HG02973 (cell line): Measurements from ENCODE around the gene CDC40.
"Not testable (repeated sequence)": the region's sequence is repeated elsewhere in the genome, so short reads cannot be mapped to it uniquely, and the experiment has no call there.

Source experiments
- ATAC-seq: cut with Tn5 transposase; IDR thresholded peaks from one replicate; pipeline ENCODE4 v1.9.1; 2021; ENCODE audit warnings: moderate library complexity; ENCODE audit not compliant: unreplicated experiment

The CDC40 gene

DNA sequence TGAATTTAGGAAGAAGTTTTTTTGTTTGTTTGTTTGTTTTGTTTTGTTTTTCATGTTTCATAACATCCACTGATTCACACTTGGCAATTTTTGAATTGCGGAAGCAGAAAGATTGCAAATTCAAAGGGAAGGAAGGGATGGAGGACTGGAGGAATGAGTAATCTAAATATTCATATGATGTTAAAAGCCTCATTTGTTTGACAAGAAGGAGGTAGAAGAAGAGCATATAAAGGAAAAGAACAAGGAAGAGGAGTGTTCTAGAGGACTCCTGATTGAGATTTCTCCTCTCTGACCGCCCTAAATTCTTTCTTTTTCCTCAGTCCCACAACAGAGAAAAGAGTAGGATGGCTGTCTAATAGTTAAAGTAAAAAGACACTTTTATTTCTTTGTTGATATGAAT lies 89.4 kb downstream of the CDC40 start:
- no peak for ATAC-seq

DNA sequence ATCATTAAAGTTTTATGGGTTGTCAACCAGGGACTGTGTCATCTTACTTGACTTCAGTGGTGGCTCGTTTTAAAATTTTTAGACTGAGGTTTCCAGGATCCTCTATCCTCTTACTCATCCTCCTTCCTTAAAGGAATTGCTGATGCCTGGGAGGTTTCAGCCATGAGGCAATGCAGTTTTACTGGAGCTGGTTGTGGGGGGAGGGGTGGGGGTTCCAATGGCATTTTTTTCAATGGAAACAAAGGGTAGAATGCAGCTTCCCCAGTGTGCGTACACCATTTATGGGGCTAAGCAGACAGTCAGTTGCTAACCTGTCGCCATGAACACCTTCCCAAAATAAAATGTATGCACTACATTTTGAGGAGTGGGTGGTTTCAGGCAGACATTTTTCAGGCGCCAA lies 89.9 kb downstream of the CDC40 start:
- ATAC-seq = no peak

DNA sequence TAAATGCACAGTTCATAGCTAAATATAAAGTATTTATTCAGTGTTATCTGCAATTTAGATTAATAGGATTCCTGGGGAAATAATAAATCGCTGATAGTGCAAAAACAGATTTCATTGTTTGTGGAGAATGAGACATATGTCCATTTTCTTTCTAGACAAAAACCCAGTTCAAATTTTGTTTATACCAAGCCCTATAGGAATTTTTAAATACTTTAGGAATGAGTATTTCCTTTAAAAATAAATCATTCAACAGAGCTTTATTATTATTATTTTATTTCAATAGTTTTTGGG lies 91.5 kb downstream of the CDC40 start:
- no peak for ATAC-seq

DNA sequence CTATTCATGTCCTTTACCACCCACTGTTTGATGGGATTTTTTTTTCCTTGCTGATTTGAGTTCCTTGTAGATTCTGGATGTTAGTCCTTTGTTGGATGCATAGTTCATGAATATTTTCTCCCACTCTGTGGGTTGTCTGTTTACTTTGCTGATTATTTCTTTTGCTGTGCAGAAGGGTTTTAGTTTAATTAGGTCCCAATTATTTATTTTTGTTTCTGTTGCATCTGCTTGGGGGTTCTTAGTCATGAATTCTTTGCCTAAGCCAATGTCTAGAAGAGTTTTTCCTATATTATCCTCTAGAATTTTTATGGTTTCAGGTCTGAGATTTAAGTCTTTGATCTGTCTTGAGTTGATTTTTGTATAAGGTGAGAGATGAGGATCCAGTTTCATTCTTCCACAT lies 92.6 kb downstream of the CDC40 start:
- not testable (repeated sequence) for ATAC-seq

DNA sequence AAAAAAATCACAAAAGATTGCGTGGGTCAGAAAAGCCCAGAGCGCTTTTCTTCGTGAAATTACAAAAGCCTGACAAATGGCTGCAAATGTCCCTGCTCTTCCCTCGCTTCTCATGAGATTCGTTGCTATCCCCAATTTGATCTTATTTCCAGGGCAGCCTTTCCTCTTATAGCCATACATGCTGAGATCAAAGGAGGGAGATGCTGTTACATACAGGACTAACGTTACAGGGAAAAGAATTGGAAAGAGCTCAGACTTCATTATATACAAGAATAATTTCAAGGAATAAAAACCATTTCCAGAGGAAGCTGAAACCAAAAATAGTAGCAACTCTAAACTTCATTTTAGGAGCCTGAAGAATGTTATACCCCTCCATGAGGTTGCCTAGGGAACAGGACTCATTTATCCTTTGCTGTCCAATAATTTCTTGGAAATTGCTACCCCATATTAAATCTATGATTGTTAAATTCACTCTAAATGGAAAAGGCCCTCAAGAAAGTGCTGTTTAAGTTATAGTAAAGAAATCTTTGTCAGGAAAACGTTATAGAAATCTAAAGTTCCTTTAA lies 97.0 kb downstream of the CDC40 start:
- no peak for ATAC-seq
